Endothelial cell (in vitro differentiated cells): ENCODE results near the gene DRC1. TPM values are rescaled to one million over a fixed set of nuclear protein-coding genes. Genes with fewer than 3 reads are reported as not detected.

Source experiments
- DNase-seq: peaks from one replicate; pipeline ENCODE4 v3.0.0; 2021; ENCODE audit warnings: low spot score
- H3K27ac Mint-ChIP-seq: one replicate; pipeline ENCODE4 v1.8.0; 2021; ENCODE audit warnings: mixed read lengths, inconsistent platforms; ENCODE audit not compliant: unreplicated experiment
- H3K27me3 Mint-ChIP-seq: one replicate; pipeline ENCODE4 v1.8.0; 2021; ENCODE audit warnings: mild to moderate bottlenecking, moderate library complexity, mixed read lengths, inconsistent platforms; ENCODE audit not compliant: unreplicated experiment
- H3K36me3 Mint-ChIP-seq: one replicate; pipeline ENCODE4 v1.8.0; 2021; ENCODE audit warnings: mild to moderate bottlenecking, low read depth, mixed read lengths, inconsistent platforms; ENCODE audit not compliant: unreplicated experiment
- H3K4me1 Mint-ChIP-seq: one replicate; pipeline ENCODE4 v1.8.0; 2021; ENCODE audit warnings: mild to moderate bottlenecking, mixed read lengths, inconsistent platforms; ENCODE audit not compliant: unreplicated experiment
- H3K4me3 Mint-ChIP-seq: one replicate; pipeline ENCODE4 v1.8.0; 2021; ENCODE audit warnings: mild to moderate bottlenecking, mixed read lengths, inconsistent platforms; ENCODE audit not compliant: unreplicated experiment
- H3K9me3 Mint-ChIP-seq: one replicate; pipeline ENCODE4 v1.8.0; 2021; ENCODE audit warnings: mixed read lengths, inconsistent platforms; ENCODE audit not compliant: unreplicated experiment
- total RNA-seq: library from RNA; stranded (reverse); fragmentation: NEBNext Ultra II Directional; extraction: Animal tissue kit (Norgen Biotek cat#: 25700); gene quantifications from one replicate; pipeline ENCODE4 v1.2.1, GENCODE V29; 2021; ENCODE audit not compliant: unreplicated experiment
- TF ChIP-seq, protein P1 (sequence below): fragments of 200-600 bp; sonication (generic); IDR thresholded peaks from one replicate; pipeline ENCODE4 v1.5.0; 2021; ENCODE audit warnings: antibody characterized with exemption; ENCODE audit not compliant: unreplicated experiment

DRC1 gene
- total RNA-seq, 1 donor from 2014 or later = 0.36 TPM

DNA sequence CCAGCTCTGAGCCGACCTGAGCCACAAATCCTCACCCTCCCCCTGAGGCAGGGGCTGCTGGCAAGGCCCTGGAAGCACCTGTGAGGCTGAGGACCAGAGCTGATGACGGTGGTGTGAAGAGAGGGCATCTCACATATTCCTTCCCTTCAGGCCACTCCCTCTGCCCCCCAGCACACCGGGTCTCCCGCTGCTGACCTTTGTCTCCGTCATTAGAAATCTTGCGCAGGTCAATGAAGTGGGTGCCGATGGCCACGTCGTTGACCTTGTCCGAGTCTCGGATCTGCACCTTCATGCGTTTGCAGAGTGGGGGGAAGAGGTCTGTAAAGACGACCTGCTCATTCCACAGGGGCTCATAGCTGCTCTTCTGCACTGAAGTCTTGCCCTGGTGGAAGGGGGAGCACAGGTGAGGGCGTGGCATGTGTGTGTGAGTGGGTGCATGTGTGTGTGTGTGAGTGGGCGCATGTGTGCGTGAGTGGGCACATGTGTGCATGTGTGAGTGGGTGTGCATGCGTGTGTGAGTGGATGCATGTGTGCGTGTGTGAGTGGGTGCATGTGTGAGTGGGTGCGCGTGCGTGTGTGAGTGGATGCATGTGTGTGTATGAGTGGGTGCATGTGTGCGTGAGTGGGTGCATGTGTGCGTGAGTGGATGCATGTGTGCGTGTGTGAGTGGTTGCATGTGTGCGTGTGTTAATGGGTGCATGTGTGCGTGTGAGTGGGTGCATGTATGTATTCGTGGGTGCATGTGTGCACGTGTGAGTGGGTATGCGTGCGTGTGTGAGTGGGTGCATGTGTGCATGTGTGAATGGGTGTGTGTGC is 80.7 kb downstream of the DRC1 start:
- Mint-ChIP-seq H3K27me3 (peaks cover 12% of the 10 kb centered on the region), H3K4me1 (peaks cover 3% of the 10 kb centered on the region), H3K9me3 (no peaks in the 10 kb centered on the region), H3K4me3 (no peak overlapping the region), H3K27ac (no peak overlapping the region), H3K36me3 (no peaks in the 10 kb centered on the region)
- TF ChIP-seq, protein P1, sequence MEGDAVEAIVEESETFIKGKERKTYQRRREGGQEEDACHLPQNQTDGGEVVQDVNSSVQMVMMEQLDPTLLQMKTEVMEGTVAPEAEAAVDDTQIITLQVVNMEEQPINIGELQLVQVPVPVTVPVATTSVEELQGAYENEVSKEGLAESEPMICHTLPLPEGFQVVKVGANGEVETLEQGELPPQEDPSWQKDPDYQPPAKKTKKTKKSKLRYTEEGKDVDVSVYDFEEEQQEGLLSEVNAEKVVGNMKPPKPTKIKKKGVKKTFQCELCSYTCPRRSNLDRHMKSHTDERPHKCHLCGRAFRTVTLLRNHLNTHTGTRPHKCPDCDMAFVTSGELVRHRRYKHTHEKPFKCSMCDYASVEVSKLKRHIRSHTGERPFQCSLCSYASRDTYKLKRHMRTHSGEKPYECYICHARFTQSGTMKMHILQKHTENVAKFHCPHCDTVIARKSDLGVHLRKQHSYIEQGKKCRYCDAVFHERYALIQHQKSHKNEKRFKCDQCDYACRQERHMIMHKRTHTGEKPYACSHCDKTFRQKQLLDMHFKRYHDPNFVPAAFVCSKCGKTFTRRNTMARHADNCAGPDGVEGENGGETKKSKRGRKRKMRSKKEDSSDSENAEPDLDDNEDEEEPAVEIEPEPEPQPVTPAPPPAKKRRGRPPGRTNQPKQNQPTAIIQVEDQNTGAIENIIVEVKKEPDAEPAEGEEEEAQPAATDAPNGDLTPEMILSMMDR = no peak
- DNase-seq = no peak

DNA sequence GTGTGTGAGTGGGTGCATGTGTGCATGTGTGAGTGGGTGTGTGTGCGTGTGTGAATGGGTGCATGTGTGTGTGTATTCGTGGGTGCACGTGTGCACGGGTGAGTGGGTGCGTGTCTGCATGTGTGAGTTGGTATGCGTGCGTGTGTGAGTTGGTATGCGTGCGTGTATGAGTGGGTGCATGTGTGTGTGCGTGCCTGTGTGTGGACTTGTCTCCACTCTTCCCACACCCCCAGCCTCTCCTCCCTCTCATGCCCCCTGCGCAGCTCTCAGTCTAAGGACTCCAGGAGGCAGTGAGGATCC is 81.3 kb downstream of the DRC1 start:
- H3K27ac Mint-ChIP-seq = no peak overlapping the region
- H3K4me1 Mint-ChIP-seq = no peaks in the 10 kb centered on the region
- H3K4me3 Mint-ChIP-seq = no peak overlapping the region
- peaks cover 10% of the 10 kb centered on the region for H3K27me3 Mint-ChIP-seq
- H3K9me3 Mint-ChIP-seq = no peaks in the 10 kb centered on the region
- DNase-seq = no peak
- TF ChIP-seq, protein P1 = no peak
- no peaks in the 10 kb centered on the region for H3K36me3 Mint-ChIP-seq

DNA sequence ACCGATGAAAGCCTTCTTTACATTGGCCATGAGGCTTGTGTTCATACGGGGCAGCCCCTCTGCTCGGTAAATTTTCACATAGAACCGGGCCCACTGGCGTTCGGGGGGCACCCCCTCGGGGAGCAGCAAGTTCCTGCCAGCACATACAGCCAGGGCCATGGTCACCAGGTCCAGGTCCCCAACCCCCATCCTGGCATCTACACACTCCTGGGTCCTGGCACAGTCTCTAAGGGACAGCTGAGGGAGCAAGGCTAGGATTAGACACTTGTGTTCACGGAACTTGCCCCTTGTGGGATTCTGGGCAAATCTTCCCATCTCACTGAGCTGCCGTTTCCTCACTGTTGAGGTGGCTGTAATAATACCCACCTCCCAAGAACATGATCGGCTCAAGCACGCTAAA is 81.8 kb downstream of the DRC1 start:
- DNase-seq = no peak
- no peaks in the 10 kb centered on the region for H3K36me3 Mint-ChIP-seq
- no peaks in the 10 kb centered on the region for H3K9me3 Mint-ChIP-seq

DNA sequence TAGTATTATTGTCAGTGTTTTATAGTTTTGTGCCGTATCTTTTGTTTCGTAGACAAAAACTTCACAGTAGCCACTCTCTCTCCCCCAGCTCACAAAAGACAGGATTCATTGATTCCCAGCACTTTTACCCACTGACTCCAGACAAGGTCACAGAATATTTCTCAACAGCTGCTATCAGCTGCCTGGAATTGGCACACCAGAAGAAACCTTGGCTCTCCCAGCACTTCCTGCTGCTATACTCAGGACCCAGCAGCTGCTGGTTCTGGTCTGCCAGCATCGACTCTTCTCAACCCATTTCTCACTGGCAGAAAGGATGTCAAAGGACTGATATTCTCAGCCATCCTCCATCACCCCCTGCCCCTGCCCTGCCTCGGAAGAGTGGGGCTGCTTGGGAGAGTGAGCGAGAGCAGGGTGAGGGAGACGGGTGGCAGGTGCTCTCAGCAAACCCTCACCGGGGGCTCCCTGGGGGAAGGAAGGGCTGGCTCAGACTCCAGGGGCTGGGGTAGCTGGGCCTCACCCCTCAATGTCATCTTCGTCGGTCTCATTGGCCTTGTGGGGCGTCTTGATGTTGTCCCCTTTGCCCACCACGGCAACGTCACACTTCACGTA is 82.3 kb downstream of the DRC1 start:
- TF ChIP-seq, protein P1 = no peak
- Mint-ChIP-seq H3K4me1 (no peaks in the 10 kb centered on the region), H3K4me3 (no peak overlapping the region), H3K36me3 (no peaks in the 10 kb centered on the region), H3K9me3 (no peaks in the 10 kb centered on the region), H3K27ac (no peak overlapping the region), H3K27me3 (peaks cover 10% of the 10 kb centered on the region)
- no peak for DNase-seq

More for the DNA sequence above, 81.8 kb downstream of the DRC1 start:
- Mint-ChIP-seq H3K27ac (no peak overlapping the region), H3K27me3 (peaks cover 10% of the 10 kb centered on the region), H3K4me3 (no peak overlapping the region), H3K4me1 (no peaks in the 10 kb centered on the region)
- TF ChIP-seq, protein P1 = no peak

DNA sequence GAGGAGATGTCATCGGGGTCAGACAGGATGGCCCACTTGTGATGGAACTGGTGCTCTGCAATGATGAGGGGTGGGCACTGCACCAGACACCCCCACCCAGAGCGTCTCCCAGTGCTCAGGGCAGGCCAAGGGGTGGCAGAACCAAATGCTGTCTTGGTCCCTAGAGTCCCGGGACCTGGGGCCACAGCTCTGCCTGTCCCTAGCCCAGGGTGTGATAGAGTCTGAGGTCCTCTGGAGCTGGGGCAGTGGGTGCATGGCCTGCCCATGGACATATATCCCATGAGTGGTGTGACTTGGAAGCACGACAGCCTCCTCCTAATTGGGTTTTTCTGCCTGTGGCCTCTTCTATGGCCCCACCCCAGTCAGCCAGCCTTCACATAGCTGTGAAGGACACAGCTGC is 82.9 kb downstream of the DRC1 start:
- no peaks in the 10 kb centered on the region for H3K36me3 Mint-ChIP-seq
- no peak overlapping the region for H3K4me3 Mint-ChIP-seq
- H3K27ac Mint-ChIP-seq = no peak overlapping the region
- H3K27me3 Mint-ChIP-seq = peaks cover 10% of the 10 kb centered on the region
- no peaks in the 10 kb centered on the region for H3K9me3 Mint-ChIP-seq
- no peaks in the 10 kb centered on the region for H3K4me1 Mint-ChIP-seq
- TF ChIP-seq, protein P1 = no peak
- no peak for DNase-seq
